ENCODE data around the gene CHSY1.

Gene CHSY1

GRCh38 chr15:101138913-101139880 is 112.7 kb downstream of the CHSY1 start:
- Histone ChIP-seq H3K27me3 (ENCODE audit: control insufficient read depth, insufficient read depth, low read length) (no peaks in the 10 kb centered on the region), H3K4me1 (no peaks in the 10 kb centered on the region), H3K9ac (no peak overlapping the region), H3K27ac (no peak overlapping the region), H3K79me2 (no peaks in the 10 kb centered on the region), H3K36me3 (ENCODE audit: control insufficient read depth, insufficient read depth, low read length) (no peaks in the 10 kb centered on the region), H3K4me2 (ENCODE audit: low read length) (no peak overlapping the region), H3K4me3 (ENCODE audit: low read depth, low read length) (no peak overlapping the region), H2AFZ (no peak overlapping the region), H3K9me3 (ENCODE audit: control insufficient read depth, low read length) (no peaks in the 10 kb centered on the region)
- TF ChIP-seq, protein P1, sequence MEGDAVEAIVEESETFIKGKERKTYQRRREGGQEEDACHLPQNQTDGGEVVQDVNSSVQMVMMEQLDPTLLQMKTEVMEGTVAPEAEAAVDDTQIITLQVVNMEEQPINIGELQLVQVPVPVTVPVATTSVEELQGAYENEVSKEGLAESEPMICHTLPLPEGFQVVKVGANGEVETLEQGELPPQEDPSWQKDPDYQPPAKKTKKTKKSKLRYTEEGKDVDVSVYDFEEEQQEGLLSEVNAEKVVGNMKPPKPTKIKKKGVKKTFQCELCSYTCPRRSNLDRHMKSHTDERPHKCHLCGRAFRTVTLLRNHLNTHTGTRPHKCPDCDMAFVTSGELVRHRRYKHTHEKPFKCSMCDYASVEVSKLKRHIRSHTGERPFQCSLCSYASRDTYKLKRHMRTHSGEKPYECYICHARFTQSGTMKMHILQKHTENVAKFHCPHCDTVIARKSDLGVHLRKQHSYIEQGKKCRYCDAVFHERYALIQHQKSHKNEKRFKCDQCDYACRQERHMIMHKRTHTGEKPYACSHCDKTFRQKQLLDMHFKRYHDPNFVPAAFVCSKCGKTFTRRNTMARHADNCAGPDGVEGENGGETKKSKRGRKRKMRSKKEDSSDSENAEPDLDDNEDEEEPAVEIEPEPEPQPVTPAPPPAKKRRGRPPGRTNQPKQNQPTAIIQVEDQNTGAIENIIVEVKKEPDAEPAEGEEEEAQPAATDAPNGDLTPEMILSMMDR (IDR thresholded peaks at IDR 0.05) = no peak

DNA sequence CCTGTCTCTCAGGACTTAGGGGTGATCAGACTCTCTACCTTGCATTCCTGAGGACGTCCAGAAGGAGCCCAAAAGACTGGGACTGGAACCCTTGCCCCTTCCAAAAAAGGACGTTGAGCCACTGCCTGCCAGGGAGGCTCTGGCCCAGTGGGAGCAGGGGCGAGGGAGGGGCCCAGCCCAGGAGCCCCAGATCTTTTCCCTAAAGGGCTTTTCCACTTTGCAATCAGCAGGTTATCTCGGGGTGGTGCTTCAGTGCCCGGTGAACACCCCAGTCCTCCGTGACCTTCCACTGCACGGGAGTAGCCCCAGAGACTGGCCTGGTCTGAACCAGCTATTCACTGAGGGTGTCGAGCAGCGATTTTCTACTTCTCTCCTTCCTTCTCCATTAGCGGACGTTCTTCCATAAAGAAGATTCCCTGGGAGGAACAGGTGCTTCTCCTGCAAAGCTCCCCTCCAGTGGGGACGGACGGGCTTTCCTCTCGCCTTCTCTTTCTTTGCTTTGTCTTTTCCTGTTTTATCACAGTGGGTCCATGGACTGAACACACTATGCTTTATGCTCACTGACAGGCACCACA is 113.7 kb downstream of the CHSY1 start:
- no peak overlapping the region for H3K27ac ChIP-seq
- TF ChIP-seq, protein P1 (IDR thresholded peaks at IDR 0.05) = no peak
- H3K79me2 ChIP-seq = no peaks in the 10 kb centered on the region

GRCh38 chr15:101137312-101137940 is 114.4 kb downstream of the CHSY1 start:
- no peak overlapping the region for H3K27ac ChIP-seq
- H3K9me3 ChIP-seq (ENCODE audit: control insufficient read depth, low read length) = no peaks in the 10 kb centered on the region
- H2AFZ ChIP-seq = no peak overlapping the region
- H3K4me2 ChIP-seq (ENCODE audit: low read length) = no peak overlapping the region
- no peak overlapping the region for H3K4me3 ChIP-seq (ENCODE audit: low read depth, low read length)
- no peaks in the 10 kb centered on the region for H3K4me1 ChIP-seq
- H3K27me3 ChIP-seq (ENCODE audit: control insufficient read depth, insufficient read depth, low read length) = no peaks in the 10 kb centered on the region
- no peak overlapping the region for H3K9ac ChIP-seq
- no peaks in the 10 kb centered on the region for H3K36me3 ChIP-seq (ENCODE audit: control insufficient read depth, insufficient read depth, low read length)
- TF ChIP-seq, protein P1 (IDR thresholded peaks at IDR 0.05) = no peak
- no peaks in the 10 kb centered on the region for H3K79me2 ChIP-seq

More for the DNA sequence above, 113.7 kb downstream of the CHSY1 start:
- Histone ChIP-seq H3K36me3 (ENCODE audit: control insufficient read depth, insufficient read depth, low read length) (no peaks in the 10 kb centered on the region), H3K4me2 (ENCODE audit: low read length) (no peak overlapping the region), H3K4me3 (ENCODE audit: low read depth, low read length) (no peak overlapping the region), H3K27me3 (ENCODE audit: control insufficient read depth, insufficient read depth, low read length) (no peaks in the 10 kb centered on the region), H3K4me1 (no peaks in the 10 kb centered on the region), H2AFZ (no peak overlapping the region), H3K9ac (no peak overlapping the region), H3K9me3 (ENCODE audit: control insufficient read depth, low read length) (no peaks in the 10 kb centered on the region)

GRCh38 chr15:101136381-101137268 is 115.2 kb downstream of the CHSY1 start:
- Histone ChIP-seq H3K9me3 (ENCODE audit: control insufficient read depth, low read length) (no peaks in the 10 kb centered on the region), H3K79me2 (no peaks in the 10 kb centered on the region), H3K4me3 (ENCODE audit: low read depth, low read length) (no peak overlapping the region), H3K27ac (no peak overlapping the region), H3K36me3 (ENCODE audit: control insufficient read depth, insufficient read depth, low read length) (no peaks in the 10 kb centered on the region), H3K27me3 (ENCODE audit: control insufficient read depth, insufficient read depth, low read length) (no peaks in the 10 kb centered on the region), H3K4me2 (ENCODE audit: low read length) (no peak overlapping the region), H3K4me1 (no peaks in the 10 kb centered on the region), H2AFZ (no peak overlapping the region), H3K9ac (no peak overlapping the region)
- TF ChIP-seq, protein P1 (IDR thresholded peaks at IDR 0.05) = no peak
